ENCODE data around the gene LRTM2.

The LRTM2 gene

DNA sequence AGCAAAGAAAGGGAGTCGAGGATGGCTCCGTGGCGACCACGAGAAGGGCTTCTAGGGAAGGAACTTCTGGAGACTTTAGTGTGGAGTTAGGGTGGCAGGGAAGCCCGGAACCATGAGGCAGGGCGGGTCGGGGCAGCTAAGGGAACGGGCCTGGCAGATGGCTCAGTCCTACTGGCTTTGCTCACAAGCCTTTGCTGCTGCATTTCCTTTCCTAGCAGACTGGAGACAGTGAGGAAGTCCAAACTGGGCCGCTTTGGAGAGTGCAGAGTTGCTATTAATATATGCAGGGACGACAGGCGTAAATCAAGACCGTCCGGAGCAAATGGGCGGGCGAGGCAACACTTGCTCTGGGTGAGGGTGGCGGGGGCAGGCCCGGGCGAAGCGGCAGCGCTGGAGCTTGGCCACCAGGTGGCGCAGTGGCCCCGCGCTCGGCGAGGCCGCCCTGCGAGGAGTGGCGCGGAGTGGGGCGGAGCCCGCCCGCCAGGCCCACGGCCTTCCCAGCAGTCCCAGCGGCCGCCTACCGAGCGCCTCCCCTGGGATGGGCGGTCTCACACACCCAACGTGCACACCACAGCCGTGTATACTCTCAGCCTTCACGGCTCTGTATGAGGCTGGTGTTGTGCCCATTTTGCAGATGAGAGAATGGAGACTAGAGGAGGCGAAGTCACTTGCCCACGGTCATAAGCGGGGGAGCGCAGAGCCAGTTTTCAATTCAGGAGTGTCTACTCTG is 24.4 kb upstream of the LRTM2 start (continued):
- TF ChIP-seq, protein P1, sequence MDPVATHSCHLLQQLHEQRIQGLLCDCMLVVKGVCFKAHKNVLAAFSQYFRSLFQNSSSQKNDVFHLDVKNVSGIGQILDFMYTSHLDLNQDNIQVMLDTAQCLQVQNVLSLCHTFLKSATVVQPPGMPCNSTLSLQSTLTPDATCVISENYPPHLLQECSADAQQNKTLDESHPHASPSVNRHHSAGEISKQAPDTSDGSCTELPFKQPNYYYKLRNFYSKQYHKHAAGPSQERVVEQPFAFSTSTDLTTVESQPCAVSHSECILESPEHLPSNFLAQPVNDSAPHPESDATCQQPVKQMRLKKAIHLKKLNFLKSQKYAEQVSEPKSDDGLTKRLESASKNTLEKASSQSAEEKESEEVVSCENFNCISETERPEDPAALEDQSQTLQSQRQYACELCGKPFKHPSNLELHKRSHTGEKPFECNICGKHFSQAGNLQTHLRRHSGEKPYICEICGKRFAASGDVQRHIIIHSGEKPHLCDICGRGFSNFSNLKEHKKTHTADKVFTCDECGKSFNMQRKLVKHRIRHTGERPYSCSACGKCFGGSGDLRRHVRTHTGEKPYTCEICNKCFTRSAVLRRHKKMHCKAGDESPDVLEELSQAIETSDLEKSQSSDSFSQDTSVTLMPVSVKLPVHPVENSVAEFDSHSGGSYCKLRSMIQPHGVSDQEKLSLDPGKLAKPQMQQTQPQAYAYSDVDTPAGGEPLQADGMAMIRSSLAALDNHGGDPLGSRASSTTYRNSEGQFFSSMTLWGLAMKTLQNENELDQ (tag by site-specific recombination; IDR thresholded peaks at IDR 0.05; ENCODE audit: low read depth): no peak
- peak; percentile 40 for TF ChIP-seq ZNF654 (tag by site-specific recombination; IDR thresholded peaks at IDR 0.05; ENCODE audit: low read depth)
- peak; percentile 73; the same call in 1 of the 2 replicates for TF ChIP-seq ZNF76 (tag by site-specific recombination; IDR thresholded peaks at IDR 0.05; ENCODE audit: borderline replicate concordance, low read depth)
- TF ChIP-seq, protein P2, sequence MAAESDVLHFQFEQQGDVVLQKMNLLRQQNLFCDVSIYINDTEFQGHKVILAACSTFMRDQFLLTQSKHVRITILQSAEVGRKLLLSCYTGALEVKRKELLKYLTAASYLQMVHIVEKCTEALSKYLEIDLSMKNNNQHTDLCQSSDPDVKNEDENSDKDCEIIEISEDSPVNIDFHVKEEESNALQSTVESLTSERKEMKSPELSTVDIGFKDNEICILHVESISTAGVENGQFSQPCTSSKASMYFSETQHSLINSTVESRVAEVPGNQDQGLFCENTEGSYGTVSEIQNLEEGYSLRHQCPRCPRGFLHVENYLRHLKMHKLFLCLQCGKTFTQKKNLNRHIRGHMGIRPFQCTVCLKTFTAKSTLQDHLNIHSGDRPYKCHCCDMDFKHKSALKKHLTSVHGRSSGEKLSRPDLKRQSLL (tag by site-specific recombination; IDR thresholded peaks at IDR 0.05): no peak
- no peak for TF ChIP-seq SALL2 (tag by site-specific recombination; IDR thresholded peaks at IDR 0.05; ENCODE audit: borderline replicate concordance)
- TF ChIP-seq, protein P3, sequence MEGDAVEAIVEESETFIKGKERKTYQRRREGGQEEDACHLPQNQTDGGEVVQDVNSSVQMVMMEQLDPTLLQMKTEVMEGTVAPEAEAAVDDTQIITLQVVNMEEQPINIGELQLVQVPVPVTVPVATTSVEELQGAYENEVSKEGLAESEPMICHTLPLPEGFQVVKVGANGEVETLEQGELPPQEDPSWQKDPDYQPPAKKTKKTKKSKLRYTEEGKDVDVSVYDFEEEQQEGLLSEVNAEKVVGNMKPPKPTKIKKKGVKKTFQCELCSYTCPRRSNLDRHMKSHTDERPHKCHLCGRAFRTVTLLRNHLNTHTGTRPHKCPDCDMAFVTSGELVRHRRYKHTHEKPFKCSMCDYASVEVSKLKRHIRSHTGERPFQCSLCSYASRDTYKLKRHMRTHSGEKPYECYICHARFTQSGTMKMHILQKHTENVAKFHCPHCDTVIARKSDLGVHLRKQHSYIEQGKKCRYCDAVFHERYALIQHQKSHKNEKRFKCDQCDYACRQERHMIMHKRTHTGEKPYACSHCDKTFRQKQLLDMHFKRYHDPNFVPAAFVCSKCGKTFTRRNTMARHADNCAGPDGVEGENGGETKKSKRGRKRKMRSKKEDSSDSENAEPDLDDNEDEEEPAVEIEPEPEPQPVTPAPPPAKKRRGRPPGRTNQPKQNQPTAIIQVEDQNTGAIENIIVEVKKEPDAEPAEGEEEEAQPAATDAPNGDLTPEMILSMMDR (tag by site-specific recombination; IDR thresholded peaks at IDR 0.05): peak; percentile 79
- no peak for TF ChIP-seq OSR2 (tag by site-specific recombination; IDR thresholded peaks at IDR 0.05)
- no peak for TF ChIP-seq ZNF292 (tag by site-specific recombination; IDR thresholded peaks at IDR 0.05; ENCODE audit: borderline replicate concordance, low read depth)
- peak; percentile 67 for TF ChIP-seq SP3 (tag by site-specific recombination; IDR thresholded peaks at IDR 0.05)
- no peak for TF ChIP-seq GLI2 (tag by site-specific recombination; IDR thresholded peaks at IDR 0.05; ENCODE audit: borderline replicate concordance, low read depth)
- TF ChIP-seq PRDM1 (tag by site-specific recombination; IDR thresholded peaks at IDR 0.05): no peak
- TF ChIP-seq, protein P4, sequence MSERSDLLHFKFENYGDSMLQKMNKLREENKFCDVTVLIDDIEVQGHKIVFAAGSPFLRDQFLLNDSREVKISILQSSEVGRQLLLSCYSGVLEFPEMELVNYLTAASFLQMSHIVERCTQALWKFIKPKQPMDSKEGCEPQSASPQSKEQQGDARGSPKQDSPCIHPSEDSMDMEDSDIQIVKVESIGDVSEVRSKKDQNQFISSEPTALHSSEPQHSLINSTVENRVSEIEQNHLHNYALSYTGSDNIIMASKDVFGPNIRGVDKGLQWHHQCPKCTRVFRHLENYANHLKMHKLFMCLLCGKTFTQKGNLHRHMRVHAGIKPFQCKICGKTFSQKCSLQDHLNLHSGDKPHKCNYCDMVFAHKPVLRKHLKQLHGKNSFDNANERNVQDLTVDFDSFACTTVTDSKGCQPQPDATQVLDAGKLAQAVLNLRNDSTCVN (tag by site-specific recombination; optimal IDR thresholded peaks at IDR 0.05): peak; percentile 19
- TF ChIP-seq, protein P5, sequence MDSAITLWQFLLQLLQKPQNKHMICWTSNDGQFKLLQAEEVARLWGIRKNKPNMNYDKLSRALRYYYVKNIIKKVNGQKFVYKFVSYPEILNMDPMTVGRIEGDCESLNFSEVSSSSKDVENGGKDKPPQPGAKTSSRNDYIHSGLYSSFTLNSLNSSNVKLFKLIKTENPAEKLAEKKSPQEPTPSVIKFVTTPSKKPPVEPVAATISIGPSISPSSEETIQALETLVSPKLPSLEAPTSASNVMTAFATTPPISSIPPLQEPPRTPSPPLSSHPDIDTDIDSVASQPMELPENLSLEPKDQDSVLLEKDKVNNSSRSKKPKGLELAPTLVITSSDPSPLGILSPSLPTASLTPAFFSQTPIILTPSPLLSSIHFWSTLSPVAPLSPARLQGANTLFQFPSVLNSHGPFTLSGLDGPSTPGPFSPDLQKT (IDR thresholded peaks at IDR 0.05; ENCODE audit: borderline replicate concordance, low read depth, low read length): no peak
- TF ChIP-seq EGR2 (tag by site-specific recombination; IDR thresholded peaks at IDR 0.05; ENCODE audit: low read depth): peak; percentile 29
- TF ChIP-seq ZNF596 (tag by site-specific recombination; IDR thresholded peaks at IDR 0.05): no peak
- no peak for TF ChIP-seq ZNF544 (tag by site-specific recombination; IDR thresholded peaks at IDR 0.05)
- TF ChIP-seq ZFP37 (tag by site-specific recombination; IDR thresholded peaks at IDR 0.05): no peak
- peak; percentile 12; the same call in 1 of the 2 replicates for TF ChIP-seq ZNF513 (tag by site-specific recombination; IDR thresholded peaks at IDR 0.05)
- no peak for TF ChIP-seq ZNF560 (tag by site-specific recombination; IDR thresholded peaks at IDR 0.05; ENCODE audit: borderline replicate concordance)
- TF ChIP-seq ZNF184 (tag by site-specific recombination; IDR thresholded peaks at IDR 0.05): no peak
- TF ChIP-seq, protein P6, sequence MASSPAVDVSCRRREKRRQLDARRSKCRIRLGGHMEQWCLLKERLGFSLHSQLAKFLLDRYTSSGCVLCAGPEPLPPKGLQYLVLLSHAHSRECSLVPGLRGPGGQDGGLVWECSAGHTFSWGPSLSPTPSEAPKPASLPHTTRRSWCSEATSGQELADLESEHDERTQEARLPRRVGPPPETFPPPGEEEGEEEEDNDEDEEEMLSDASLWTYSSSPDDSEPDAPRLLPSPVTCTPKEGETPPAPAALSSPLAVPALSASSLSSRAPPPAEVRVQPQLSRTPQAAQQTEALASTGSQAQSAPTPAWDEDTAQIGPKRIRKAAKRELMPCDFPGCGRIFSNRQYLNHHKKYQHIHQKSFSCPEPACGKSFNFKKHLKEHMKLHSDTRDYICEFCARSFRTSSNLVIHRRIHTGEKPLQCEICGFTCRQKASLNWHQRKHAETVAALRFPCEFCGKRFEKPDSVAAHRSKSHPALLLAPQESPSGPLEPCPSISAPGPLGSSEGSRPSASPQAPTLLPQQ (tag by site-specific recombination; IDR thresholded peaks at IDR 0.05): no peak
- TF ChIP-seq ZSCAN23 (tag by site-specific recombination; IDR thresholded peaks at IDR 0.05): no peak
- TF ChIP-seq ZBTB20 (tag by site-specific recombination; IDR thresholded peaks at IDR 0.05): no peak
- peak; percentile 17; the same call in 1 of the 2 replicates for TF ChIP-seq SCRT2 (tag by site-specific recombination; IDR thresholded peaks at IDR 0.05)
- 0 out of 2 replicates have a peak, but pooled peaks have one; percentile 12 for TF ChIP-seq YY1 (tag by site-specific recombination; IDR thresholded peaks at IDR 0.05)
